NCI-H2107 treated with DMSO at 0.1 percent for 48 hours (cell line): Measurements from ENCODE around the gene TMEM252.
A peak's percentile ranks its signal among the peaks of the same experiment; 100 is the strongest.

Source experiments
- DNase-seq: peaks from one replicate; lab custom pipeline; 2025; ENCODE audit not compliant: unreplicated experiment; lab: John Stamatoyannopoulos, UW

Gene TMEM252, protein sequence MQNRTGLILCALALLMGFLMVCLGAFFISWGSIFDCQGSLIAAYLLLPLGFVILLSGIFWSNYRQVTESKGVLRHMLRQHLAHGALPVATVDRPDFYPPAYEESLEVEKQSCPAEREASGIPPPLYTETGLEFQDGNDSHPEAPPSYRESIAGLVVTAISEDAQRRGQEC

DNA sequence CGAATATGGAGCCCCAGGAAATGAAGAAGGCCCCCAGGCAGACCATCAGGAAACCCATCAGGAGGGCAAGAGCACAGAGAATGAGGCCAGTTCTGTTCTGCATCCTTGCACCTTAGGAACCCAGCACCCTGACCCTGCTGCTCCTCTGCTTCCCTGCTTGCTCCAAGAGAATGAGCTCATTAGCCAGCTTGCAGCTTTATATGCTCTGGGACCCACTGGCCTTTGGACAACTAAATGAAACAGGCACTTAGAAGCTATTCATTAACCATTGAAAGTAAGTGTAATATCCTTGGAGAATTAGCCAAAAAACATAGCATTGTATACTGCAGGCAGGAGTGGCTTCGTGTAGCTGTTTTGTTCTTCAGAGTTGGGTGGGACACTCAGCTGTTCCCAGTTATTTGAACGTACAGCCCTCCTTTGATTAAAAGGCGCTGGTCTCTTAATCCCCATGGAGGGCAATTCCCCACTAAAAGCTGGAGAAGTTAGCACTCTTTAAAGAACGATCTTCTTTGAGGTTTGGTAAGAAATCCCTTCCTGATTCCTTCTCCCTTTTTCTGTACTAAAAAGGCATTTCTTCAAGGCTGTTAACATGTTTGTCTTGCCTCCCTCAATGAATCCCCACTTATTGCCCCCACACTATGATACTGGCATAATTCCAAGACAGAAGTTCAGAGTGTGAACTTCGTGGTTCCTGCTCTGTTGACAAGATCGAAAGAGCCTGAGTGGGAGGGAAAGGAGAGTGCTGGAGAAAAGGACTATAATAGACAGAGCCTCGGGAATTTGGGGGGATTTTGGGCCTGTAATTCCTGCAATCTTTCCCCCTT is at the start of gene TMEM252:
Gene TMEM252, minus strand, starts transcription at position 172 of the 824 bp plus-strand sequence. Its CDS starts 69 bp downstream, at position 103.
- DNase-seq, result no peak

DNA sequence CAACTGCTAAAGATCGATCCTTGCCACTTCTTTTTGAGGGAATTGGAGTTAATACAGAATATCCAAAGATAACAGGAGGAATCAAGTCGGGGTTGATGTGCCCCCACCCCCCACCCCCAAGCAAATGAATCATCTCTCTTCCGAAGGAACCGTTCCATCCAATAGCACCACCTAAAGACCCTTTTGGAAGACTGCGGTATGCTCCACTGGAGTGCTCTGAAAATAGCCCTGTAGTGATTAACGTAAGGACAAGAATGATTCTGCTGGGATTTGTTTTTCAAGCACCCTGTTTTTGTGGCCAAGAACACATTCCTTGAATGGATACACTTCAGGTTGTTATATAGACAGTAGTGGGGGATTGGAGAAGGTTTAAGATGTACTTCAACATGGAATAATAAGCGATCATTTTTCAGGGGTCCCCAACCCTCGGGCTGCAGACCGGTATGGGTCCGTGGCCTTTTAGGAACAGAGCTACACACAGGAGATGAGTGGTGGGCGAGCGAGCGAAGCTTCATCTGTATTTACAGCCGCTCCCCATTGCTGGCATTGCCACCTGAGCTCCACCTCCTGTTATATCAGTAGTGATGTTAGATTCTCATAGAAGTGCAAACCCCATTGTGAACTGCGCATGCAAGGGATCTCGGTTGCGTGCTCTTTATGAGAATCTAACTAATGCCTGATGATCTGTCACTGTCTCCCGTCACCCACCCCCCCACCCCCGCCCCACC is 44.5 kb upstream of the TMEM252 start:
- DNase-seq, result peak; percentile 11

DNA sequence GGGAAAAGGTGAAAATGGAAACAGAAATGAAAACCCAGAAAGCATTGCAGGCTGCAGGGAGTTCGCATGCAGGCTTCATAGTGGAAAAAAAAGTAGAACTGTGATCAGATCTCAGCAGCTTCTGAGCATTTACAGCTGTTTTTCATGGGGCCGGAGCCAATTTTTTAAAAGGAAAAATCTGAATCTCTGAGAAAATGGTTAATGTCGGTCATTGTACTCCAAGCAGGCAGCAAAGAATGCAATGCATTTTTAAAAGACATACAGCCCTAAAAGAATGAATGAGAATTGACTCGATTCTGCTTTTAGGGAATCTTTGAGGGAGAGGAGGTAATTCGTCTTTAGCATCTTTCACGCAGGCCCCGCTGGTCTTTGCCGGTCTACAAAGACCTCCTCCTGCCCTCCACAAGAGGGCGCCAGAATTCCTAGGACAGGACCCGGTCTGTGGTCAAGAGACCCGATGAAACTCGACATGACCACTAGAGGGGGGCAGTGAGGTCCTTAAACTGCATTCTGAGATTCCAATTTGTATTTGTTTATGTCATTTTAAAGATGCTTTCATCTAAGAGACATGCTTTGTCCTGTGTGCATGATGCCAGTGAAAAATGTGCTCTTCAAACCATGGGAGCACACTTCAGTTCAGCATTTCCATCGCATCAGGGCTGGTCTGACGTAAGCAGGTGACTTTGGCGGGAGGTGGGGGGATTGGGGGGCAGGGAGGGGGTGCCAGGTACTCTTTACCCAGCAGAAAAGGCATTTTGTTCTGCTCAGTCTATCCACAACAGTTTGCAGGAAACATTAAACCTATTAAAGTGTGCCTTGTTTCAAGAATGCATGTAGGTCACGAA is 43.7 kb upstream of the TMEM252 start:
- peak; percentile 80 for DNase-seq

DNA sequence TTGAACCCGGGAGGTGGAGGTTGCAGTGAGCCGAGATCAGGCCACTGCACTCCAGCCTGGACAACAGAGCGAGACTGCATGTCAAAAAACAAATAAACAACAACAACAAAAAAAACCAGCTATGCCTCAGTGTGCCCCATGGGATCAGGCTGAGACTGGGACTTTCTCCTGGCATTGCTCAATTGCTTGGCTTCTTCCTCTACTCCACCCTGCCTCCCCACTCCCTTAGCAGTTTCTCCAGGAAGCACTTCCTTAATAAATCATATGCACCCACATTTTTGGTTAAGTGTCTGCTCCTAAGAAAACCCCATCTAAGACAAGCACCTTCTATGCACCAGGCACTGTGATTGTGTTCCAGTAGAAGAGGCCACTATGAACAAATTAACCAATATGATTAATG is 41.0 kb upstream of the TMEM252 start:
- no peak for DNase-seq

DNA sequence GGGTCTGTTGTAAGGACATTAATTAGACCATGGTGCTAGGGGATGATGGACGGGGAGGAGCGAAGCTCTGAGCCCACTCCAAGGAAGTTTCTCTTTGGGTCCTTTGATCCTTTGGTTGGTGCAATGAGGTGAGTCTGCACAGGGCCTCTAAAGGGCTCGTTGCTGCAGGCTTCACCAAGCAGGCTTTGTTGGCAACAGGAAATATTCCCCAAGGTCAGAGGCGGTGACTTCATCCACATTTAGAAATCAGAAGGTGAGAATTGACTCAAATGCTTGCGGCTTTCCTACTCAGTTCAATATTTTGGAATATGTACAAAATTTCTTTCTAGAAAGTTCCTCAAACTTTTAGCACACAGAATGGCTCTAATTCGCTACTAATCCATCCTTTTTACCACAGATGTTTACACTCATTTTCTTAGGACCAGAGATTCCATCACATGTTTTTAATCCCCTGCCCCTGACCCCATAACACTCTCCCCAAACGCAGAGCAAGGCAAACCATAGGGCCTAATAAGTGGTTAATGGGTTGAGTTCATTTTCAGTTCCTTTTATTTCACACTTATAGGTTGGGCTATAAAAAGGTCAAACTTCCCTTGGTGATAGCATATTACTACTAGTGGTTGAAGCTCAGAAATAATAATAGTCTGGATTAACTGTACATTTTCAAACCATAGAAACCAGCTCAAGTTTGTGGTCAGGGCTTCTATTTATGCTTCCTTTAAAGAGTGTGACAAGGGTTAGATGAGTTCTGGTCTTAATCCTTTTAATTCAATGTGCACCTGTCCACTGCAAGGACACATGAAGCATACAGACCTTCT is 37.3 kb upstream of the TMEM252 start:
- DNase-seq, result no peak

DNA sequence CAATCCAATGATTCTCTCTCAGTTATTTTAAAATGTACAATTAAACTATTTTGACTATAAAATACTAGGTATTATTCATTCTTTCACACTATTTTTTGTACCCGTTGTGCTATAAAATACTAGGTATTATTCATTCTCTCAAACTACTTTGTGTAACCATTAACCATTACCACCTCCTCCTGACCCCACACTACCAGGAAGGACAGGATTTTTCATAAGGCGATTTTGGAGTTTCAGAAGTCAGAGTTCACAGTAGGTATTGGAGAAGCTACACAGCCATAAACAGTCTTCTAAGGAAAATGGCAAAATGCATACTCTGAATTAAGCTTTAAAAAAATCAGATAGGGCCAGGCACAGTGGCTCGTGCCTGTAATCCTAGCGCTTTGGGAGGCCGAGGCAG is 35.1 kb upstream of the TMEM252 start:
- DNase-seq, result no peak

DNA sequence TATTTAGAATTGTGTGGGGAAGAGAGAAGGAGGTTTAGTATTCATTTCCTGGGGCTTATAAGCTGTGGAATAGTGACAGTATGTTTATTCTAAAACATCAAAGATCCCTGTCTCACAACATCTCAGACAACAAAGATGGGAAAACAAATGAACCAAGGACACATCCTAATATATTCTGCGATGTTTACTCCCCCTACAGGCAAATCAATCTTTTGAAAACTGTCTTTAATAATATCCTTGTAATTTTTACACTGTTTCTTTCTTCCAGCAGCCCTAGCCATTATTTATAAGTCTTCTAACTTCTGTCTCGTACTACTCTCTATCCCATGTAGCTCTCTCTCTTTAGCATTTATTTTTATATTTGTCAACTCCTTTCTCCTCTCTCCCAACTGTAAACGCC is 33.5 kb upstream of the TMEM252 start:
- DNase-seq, result no peak

DNA sequence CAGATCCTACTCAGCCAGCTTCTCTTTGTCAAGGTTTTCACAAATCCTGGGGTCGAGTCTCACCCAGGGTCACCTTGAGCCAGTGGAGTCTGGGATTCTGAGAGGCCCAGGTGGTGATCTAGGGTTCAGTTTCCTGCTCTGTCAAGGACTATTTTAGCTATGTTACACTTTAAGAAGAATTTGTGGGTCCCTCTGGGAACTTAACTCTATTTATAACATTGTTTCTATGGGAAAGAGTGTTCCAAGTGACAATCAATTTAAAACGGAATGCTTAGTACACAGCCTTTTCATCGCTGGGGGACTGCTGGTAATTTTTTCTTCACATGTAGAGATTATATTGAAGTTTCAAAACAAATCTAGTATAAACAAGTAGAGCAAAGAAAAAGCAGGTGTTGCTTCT is 26.9 kb upstream of the TMEM252 start:
- DNase-seq, result no peak

DNA sequence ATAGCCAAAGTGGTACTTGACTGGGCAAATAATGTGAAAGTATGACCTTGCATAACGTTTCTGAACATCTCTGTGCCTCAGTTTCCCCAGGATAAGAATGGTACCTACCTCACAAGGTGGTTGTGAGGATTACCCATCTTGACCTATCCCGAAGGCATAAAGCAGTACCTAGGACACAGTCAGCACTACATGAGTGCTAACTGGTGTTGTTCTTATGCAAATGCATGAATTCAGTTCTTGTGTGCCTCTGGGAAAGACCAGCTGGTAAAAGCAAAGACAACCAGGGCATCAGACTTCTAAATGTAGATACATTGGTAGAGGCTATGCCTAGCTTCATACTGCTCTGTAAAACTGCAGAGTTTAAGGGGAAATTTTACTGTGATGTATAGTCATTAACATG is 21.8 kb upstream of the TMEM252 start:
- no peak for DNase-seq

DNA sequence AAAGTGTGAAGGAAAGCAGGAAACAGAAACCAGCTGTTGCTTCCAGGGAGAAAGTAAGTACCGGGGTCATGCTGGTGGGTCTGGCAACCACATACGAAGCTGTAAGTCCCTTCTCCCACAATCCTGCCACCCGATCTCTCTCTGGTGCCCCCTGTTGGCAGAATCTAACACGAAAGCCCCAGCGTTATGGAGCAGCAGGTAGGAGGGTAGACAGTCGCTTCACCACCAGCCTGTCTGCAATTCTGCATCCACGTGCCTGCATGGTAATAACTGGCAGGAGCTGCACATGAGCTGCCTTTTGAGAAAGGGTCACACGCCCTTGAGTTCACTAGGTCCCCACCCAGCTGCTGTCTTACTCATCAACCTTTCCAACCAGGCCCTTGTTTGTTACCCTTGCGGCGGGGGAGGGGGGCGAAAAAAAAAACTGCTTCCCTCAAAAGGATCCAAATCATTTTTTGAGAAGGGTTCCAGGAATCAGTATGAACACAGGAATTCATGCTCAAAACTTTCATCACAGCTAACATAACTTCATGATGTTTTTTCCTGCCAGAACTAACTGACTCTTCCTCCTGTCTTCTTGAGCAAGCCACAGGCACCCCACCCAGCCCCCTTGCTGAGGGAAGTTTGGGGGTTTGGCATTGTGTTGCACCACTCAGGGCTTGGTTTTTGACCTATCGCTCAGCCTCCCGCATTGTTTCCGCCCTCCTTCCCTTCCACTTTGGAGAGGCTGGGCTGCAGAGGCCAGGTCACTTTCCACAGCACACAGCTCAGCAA is 19.6 kb upstream of the TMEM252 start:
- no peak for DNase-seq

DNA sequence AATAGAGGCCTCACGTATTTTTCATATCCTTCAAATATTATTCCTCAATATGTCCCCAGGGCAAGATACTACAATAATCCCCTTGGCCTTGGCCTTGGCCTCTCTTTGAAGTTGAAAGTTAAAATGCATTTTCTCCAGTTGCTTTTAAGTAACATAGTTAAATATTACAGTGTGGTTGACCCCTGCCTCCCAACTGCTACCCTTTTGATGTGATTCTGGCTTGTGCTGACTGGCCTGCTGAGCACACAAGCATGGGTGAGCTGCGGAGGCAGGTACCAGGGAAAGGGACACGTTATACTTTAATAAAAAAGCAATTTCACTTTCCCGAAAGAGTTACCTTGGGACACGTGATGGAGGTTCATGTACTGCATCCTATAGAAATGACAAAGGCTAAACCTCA is 17.9 kb upstream of the TMEM252 start:
- DNase-seq, result no peak

DNA sequence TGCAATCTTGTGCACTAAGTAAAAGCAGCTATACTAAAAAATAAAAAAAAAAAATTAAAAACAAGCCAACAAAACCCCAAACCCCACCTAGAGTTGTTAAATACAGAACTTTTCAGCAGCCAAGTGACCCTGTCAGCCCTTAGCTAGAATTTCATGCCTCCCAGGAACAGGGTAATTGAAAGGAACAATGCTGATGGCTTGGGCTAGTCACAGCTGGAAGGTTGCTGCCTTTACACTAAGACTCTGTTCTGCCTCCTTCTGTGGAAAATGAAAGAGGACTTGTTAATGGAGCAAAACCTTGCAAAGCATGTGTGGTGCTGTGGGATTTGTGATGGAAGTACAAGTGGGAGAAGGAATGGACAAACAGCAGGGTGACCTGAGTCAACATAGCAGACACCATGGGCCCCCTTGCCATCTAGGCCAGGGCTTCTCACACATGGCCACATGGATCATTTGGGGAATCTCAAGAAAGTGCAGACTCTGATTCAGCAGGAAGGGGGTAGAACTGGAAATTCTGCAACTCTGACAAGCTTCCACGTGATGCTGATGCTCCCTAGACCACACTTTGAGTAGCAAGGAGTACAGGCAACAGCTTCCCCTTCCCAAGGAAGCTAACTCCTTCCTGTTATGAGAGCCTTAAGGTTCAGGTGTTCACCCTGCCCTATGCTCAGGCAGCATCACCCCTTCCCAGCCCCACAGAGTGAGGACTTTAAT is 14.9 kb upstream of the TMEM252 start:
- DNase-seq, result no peak

DNA sequence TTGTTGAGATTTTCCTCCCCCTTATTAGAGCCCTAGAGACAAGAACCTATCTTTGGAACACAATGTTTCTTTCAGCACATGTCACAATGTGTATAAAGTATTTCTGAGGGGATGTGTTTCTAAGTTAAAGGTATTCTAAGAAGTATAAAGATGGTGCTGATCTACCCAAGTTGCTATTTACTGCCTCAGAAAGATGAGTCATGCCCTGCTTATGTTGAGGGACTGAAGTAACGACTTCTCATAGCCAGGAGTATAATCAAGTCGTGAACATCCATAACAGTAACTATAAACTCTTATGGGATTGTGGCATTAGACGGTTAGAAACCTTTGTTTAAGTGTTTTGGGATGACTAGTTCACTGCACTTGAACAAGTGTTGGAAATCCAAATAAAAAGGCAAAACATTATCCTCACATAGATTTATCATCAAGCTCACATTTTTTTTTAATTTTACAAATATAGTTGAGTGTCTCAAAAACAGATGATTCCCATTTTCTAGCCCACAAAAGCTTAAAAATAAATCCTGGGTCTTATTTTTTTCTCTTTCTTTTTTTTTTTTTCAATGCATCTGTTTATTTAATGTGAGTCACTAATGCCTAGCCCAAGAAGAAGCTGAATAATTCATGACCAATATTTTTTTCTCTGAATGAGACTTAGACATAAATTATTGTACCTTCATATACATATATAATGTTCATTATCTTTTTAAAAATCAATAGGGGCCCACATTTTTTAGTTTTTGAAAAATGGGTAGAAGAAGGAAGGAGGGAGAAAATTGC is 12.2 kb upstream of the TMEM252 start:
- DNase-seq, result no peak

DNA sequence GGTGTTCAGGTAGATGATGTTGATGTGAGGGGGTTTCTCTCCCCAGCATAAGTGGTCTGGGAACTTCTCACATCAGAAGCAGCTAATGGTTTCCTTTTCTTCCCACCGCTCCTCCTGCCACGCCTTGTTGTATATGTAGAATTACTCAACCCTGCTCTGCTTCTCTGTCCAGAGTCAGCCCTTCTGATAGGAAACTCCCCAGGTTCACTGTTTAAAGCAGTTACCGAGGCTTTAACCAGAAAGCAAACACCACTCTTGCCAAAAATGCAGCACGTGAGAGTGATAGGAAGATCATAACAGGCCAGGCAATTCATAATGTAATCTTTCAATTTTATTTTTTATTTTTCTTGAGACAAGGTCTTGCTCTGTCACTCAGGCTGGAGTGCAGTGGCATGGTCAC is 10.5 kb upstream of the TMEM252 start:
- no peak for DNase-seq

DNA sequence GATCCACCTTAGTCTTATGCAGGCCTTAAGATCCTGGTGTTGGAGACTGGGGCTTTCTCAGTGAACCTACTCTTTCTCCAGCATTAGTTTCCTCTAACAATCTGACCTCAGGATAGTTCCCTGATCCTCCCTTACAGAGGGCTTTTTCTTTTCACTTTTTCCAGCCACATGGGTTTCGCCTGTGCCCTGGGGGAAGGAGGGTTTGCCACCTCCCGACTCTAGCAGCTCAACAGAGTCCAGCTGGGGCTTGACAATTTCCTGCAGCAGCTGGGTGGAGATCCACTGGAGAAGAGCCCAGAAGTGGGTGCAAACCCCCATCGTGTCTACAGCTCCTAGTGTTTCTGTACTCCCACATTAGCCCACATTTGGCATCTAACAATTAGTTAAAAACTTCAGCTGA is 7.6 kb upstream of the TMEM252 start:
- no peak for DNase-seq

DNA sequence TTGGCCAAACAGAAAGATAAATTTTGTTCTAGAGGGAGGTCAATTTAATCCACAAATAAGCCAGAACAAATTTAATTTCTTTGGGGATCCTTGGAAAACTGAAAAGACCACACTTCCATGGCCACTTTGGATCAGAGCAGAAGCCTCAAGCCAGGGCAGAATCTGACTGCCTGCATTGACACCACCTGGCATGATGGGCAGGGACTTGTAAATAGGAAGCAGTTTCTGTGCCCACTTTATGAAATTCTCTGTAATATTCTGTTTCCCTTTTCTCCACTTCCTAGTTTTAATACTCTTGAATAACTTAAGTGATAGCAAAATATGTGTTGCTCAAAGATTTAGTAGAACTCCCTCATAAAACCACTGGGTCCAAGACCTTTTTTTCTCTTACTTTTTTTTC is 6.7 kb upstream of the TMEM252 start:
- no peak for DNase-seq

DNA sequence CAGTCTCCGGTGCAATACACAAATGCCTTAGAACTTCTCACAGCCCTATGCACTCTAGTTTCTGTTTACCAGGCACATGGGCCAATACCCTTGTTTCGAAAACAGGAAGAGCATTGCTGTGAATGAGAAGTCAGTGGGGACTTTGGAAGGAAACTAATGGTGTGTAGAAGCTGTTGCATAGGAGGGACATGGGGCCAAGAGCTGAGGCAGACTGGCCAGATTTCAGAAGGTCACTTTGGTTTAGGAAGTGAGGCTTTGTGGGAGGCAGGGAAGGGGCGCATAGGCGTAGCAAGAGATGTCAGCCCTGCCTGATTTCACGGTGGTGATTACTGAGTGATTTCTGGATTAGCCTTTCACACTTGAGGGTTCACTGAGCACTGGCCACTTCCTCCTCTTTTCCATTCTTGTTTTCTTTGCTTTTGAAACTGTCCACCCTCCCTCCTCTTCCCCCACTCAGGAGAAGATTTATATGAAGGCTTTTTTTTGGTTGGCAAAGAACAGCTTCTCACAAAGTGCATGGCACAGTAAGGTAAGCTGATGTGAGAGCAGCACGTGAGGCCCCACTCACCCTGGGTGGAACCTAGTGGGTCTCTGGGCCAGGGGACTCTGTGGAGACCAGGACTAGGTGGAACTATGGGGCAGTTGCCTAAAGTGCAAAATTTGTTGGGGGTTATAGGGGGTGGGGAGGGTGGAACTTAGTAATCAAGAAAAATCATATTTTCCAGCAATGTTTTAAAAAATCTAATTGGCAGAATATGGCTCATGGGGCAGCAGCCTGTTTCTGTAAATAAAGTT is 6.1 kb upstream of the TMEM252 start:
- no peak for DNase-seq
